A549 (cell line): ENCODE measurements around the gene CCDC60. TPM values are rescaled to one million over a fixed set of nuclear protein-coding genes. Genes with fewer than 3 reads are reported as not detected.

ENCODE experiments used
- ATAC-seq, 2 experiments: fragments of 200-7000 bp in 1 of 2; fragments of >200 bp in 1 of 2; cut with Nextera tagmentation in 1 of 2; cut with Tn5 transposase in 1 of 2; 3 replicates each; pipeline versions ENCODE4 v1.8.0 to v1.9.1; 2018 to 2020; ENCODE audit warnings: mild to moderate bottlenecking in 1 of 2, moderate library complexity in 1 of 2
- CTCF ChIA-PET: fragments of 300-600 bp; sonication (Branson Sonifier 250); formaldehyde crosslinking; extraction: SDS; loops from one replicate; lab custom pipeline; 2021; ENCODE audit warnings: antibody characterized with exemption, inconsistent platforms; lab: Yijun Ruan, JAX
- POLR2A ChIA-PET: fragments of 350-600 bp; formaldehyde crosslinking; extraction: SDS; loops from one replicate; lab custom pipeline; 2021; ENCODE audit warnings: antibody characterized with exemption, inconsistent platforms; lab: Yijun Ruan, JAX
- DNase-seq, 2 experiments: peaks; one replicate each; pipeline versions ENCODE4 v3.0.0 to v3.0.0-alpha.2; 2011 to 2016; ENCODE audit warnings: low read depth in 1 of 2, low spot score in 1 of 2
- FAIRE-seq: peaks from 2 replicates; lab custom pipeline; 2011; peaks lifted over from hg19 to GRCh38; lab: Jason Lieb, UNC
- H3K27ac ChIP-seq, 2 experiments: fragments of >200 bp; sonication (Bioruptor Twin); formaldehyde crosslinking; 3 replicates each; pipeline ENCODE4 v1.5.1; 2016 to 2017
- H3K4me1 ChIP-seq: fragments of >200 bp; sonication (Bioruptor Twin); formaldehyde crosslinking; 3 replicates; pipeline ENCODE4 v1.6.1; 2016
- H3K4me2 ChIP-seq: fragments of >200 bp; sonication (Bioruptor Twin); formaldehyde crosslinking; 3 replicates; pipeline ENCODE4 v1.6.1; 2016
- H3K4me3 ChIP-seq: fragments of >200 bp; sonication (Bioruptor Twin); formaldehyde crosslinking; 3 replicates; pipeline ENCODE4 v1.5.1; 2016
- H3K9me3 ChIP-seq: fragments of >200 bp; sonication (Bioruptor Twin); formaldehyde crosslinking; 3 replicates; pipeline ENCODE4 v1.6.1; 2016
- ATOH8 ChIP-seq: fragments of 250-450 bp; sonication (Bioruptor Pico); IDR thresholded peaks from 2 replicates; pipeline ENCODE4 v1.5.0; 2020; ENCODE audit warnings: low read depth, mild to moderate bottlenecking, moderate library complexity
- BHLHE40 ChIP-seq: IDR thresholded peaks from 2 replicates; pipeline ENCODE4 v1.6.1; 2012; ENCODE audit warnings: low read depth, low read length, inconsistent platforms
- CEBPB ChIP-seq, 2 experiments: fragments of >200 bp in 1 of 2; sonication (Bioruptor Twin) in 1 of 2; formaldehyde crosslinking in 1 of 2; IDR thresholded peaks; 2 replicates each; pipeline ENCODE4 v1.6.1; 2012 to 2016
- CHD2 ChIP-seq: fragments of 150-350 bp; IDR thresholded peaks from 2 replicates; pipeline ENCODE4 v1.6.1; 2014; ENCODE audit warnings: low read length; ENCODE audit not compliant: partially characterized antibody
- CTCF ChIP-seq: fragments of >200 bp; sonication (Bioruptor Twin); formaldehyde crosslinking; IDR thresholded peaks from 3 replicates; pipeline ENCODE4 v1.5.1; 2016
- E2F6 ChIP-seq: IDR thresholded peaks from 2 replicates; pipeline ENCODE4 v1.6.1; 2012; ENCODE audit warnings: low read depth, borderline replicate concordance
- ELK1 ChIP-seq: fragments of 150-350 bp; IDR thresholded peaks from 2 replicates; pipeline ENCODE4 v1.6.1; 2014; ENCODE audit warnings: low read depth, mild to moderate bottlenecking, low read length
- ESRRA ChIP-seq: fragments of 150-350 bp; IDR thresholded peaks from 2 replicates; pipeline ENCODE4 v1.6.1; 2014; ENCODE audit warnings: mild to moderate bottlenecking, low read length, borderline replicate concordance
- FOXS1 ChIP-seq: fragments of 250-450 bp; sonication (Bioruptor Pico); IDR thresholded peaks from 2 replicates; pipeline ENCODE4 v1.5.0; 2020; ENCODE audit warnings: mild to moderate bottlenecking, moderate library complexity
- HES2 ChIP-seq: fragments of >200 bp; sonication (Bioruptor Twin); formaldehyde crosslinking; IDR thresholded peaks from 2 replicates; pipeline ENCODE4 v1.6.1; 2016
- HEYL ChIP-seq: fragments of 250-450 bp; sonication (Bioruptor Pico); IDR thresholded peaks from 2 replicates; pipeline ENCODE4 v1.8.0; 2021; ENCODE audit warnings: mild to moderate bottlenecking, moderate library complexity
- HOXB5 ChIP-seq: fragments of 250-450 bp; sonication (Bioruptor Pico); IDR thresholded peaks from 2 replicates; pipeline ENCODE4 v1.5.0; 2020; ENCODE audit warnings: mild to moderate bottlenecking, moderate library complexity
- JUNB ChIP-seq: fragments of >200 bp; sonication (Bioruptor Twin); formaldehyde crosslinking; IDR thresholded peaks from 2 replicates; pipeline ENCODE4 v1.6.1; 2016
- KDM5A ChIP-seq: fragments of 200-600 bp; sonication (generic); IDR thresholded peaks from 2 replicates; pipeline ENCODE4 v1.6.1; 2016; ENCODE audit warnings: antibody characterized with exemption, mild to moderate bottlenecking
- MAFK ChIP-seq: fragments of 450-650 bp; IDR thresholded peaks from 2 replicates; pipeline ENCODE4 v1.6.1; 2014; ENCODE audit not compliant: partially characterized antibody
- MAZ ChIP-seq: fragments of 150-350 bp; IDR thresholded peaks from 2 replicates; pipeline ENCODE4 v1.6.1; 2014; ENCODE audit warnings: antibody characterized with exemption, low read depth, low read length, borderline replicate concordance
- NPAS2 ChIP-seq: fragments of 250-450 bp; sonication (Bioruptor Pico); IDR thresholded peaks from 2 replicates; pipeline ENCODE4 v1.8.0; 2022; ENCODE audit warnings: mild to moderate bottlenecking, moderate library complexity, borderline replicate concordance
- PBX3 ChIP-seq: IDR thresholded peaks from 2 replicates; pipeline ENCODE4 v1.6.1; 2012
- PHF8 ChIP-seq: fragments of 200-600 bp; sonication (generic); IDR thresholded peaks from 2 replicates; pipeline ENCODE4 v1.6.1; 2016; ENCODE audit warnings: low read depth, mild to moderate bottlenecking, antibody characterized with exemption, moderate library complexity, borderline replicate concordance
- RAD21 ChIP-seq, 2 experiments: fragments of >200 bp in 1 of 2; sonication (Bioruptor Twin) in 1 of 2; formaldehyde crosslinking in 1 of 2; IDR thresholded peaks in 1 of 2; conservative IDR thresholded peaks in 1 of 2; 2 replicates in 1 of 2; 3 replicates in 1 of 2; pipeline ENCODE4 v1.6.1; 2012 to 2018; ENCODE audit warnings: inconsistent platforms in 1 of 2
- RARB ChIP-seq: fragments of 250-450 bp; sonication (Bioruptor Pico); IDR thresholded peaks from 2 replicates; pipeline ENCODE4 v1.8.0; 2021; ENCODE audit warnings: mild to moderate bottlenecking, moderate library complexity
- RCOR1 ChIP-seq: fragments of 150-350 bp; IDR thresholded peaks from 2 replicates; pipeline ENCODE4 v1.6.1; 2014; ENCODE audit warnings: antibody characterized with exemption, low read length, low read depth
- RFX5 ChIP-seq: fragments of 450-650 bp; IDR thresholded peaks from 2 replicates; pipeline ENCODE4 v1.7.1; 2014; ENCODE audit warnings: antibody characterized with exemption, mild to moderate bottlenecking, moderate library complexity
- SMC3 ChIP-seq: fragments of >200 bp; sonication (Bioruptor Twin); formaldehyde crosslinking; IDR thresholded peaks from 3 replicates; pipeline ENCODE4 v1.6.1; 2018; ENCODE audit warnings: inconsistent platforms
- SREBF2 ChIP-seq: fragments of 450-650 bp; IDR thresholded peaks from 2 replicates; pipeline ENCODE4 v1.6.1; 2014; ENCODE audit warnings: mild to moderate bottlenecking, moderate library complexity
- TFCP2L1 ChIP-seq: fragments of 250-450 bp; sonication (Bioruptor Pico); IDR thresholded peaks from 2 replicates; pipeline ENCODE4 v1.5.0; 2021; ENCODE audit warnings: mild to moderate bottlenecking
- ZNF302 ChIP-seq: fragments of 250-450 bp; sonication (Bioruptor Pico); IDR thresholded peaks from 2 replicates; pipeline ENCODE4 v1.9.0; 2021; ENCODE audit warnings: inconsistent platforms, mild to moderate bottlenecking, moderate library complexity
- ZSCAN20 ChIP-seq: fragments of 250-450 bp; sonication (Bioruptor Pico); IDR thresholded peaks from 2 replicates; pipeline ENCODE4 v1.8.0; 2022; ENCODE audit warnings: mild to moderate bottlenecking, moderate library complexity
- WGBS: methylation state at CpG from one replicate; pipeline ENCODE4 v1.1.6; 2017; ENCODE audit errors: missing lambda C conversion rate; 5-methylcytosine and 5-hydroxymethylcytosine counted together
- polyA plus RNA-seq, 4 experiments: library from polyadenylated mRNA; depleted of rRNA in 3 of 4; stranded (reverse); fragments of >200 nt; fragmentation: RNase III in 1 of 4; extraction: RNeasy Plus Mini Kit Qiagen cat#74134 plus additional on column Dnase treatment in 1 of 4; gene quantifications; 2 replicates in 3 of 4; 3 replicates in 1 of 4; pipeline ENCODE4 v1.2.3, GENCODE V29; 2011 to 2017
- TF ChIP-seq, protein P1 (sequence below): IDR thresholded peaks from 2 replicates; pipeline ENCODE4 v1.6.1; 2012

Gene CCDC60
- polyA plus RNA-seq, 2 of the 4 experiments (the other 2 are of a cell fraction): 0.09 TPM; not detected in 1

- no peak overlapping the region for H3K27ac ChIP-seq
- WGBS: 12% methylated on average over 3 of the region's 3 CpGs
- DNase-seq (no peak), FAIRE-seq (no peak)
- no peaks in the 10 kb centered on the region for H3K9me3 ChIP-seq
- CTCF ChIA-PET: no interaction called here
- POLR2A ChIA-PET: no interaction called here
- TF ChIP-seq HES2 (no peak), PHF8 (no peak)
- TF ChIP-seq, all 56 proteins: peak for 0
- H3K4me3 ChIP-seq: no peak overlapping the region
- no peaks in the 10 kb centered on the region for H3K4me1 ChIP-seq
- H3K4me2 ChIP-seq: no peak overlapping the region
- ATAC-seq: no peak
Measured at GRCh38 chr12:119365451-119365850, 30.9 kb downstream of the CCDC60 start.

DNA sequence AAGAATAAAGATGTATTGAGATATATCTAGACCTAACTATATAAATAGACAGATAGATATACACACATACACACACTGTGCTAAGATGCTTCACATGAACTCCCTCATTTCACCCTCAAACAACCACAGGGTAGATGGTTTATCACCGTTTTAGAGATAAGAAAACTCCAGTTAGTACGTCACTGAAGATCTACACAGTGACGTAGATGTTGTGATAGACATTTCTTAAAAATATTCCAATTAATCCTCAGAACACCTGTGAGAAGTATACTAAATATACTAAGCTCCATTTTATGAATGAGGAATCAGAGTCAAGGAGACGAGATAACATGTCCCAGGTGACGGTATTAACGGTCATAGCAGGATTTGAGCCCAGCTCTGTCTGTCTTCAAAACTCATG is 31.5 kb downstream of the CCDC60 start:
- POLR2A ChIA-PET: no interaction called here
- 19% methylated on average over 6 of the region's 6 CpGs for whole genome bisulfite sequencing
- no peak overlapping the region for H3K4me3 ChIP-seq
- DNase-seq (no peak), FAIRE-seq (peak; percentile 23), ATAC-seq (no peak)
- TF ChIP-seq TFCP2L1 (CRISPR knock-in tag): no peak
- TF ChIP-seq RCOR1: no peak
- TF ChIP-seq MAZ: no peak
- TF ChIP-seq ATOH8 (CRISPR knock-in tag): no peak
- no peak for TF ChIP-seq E2F6
- TF ChIP-seq CHD2: no peak
- no peak for TF ChIP-seq NPAS2
- no peak for TF ChIP-seq RARB
- TF ChIP-seq ZSCAN20 (CRISPR knock-in tag): no peak
- TF ChIP-seq ELK1: no peak
- TF ChIP-seq SREBF2: no peak
- TF ChIP-seq FOXS1 (CRISPR knock-in tag): no peak
- no peak for TF ChIP-seq KDM5A
- no peak for TF ChIP-seq SMC3
- TF ChIP-seq BHLHE40: no peak
- TF ChIP-seq CTCF: no peak
- TF ChIP-seq PBX3: no peak
- no peaks in the 10 kb centered on the region for H3K9me3 ChIP-seq
- no peak overlapping the region for H3K27ac ChIP-seq
- no peaks in the 10 kb centered on the region for H3K4me1 ChIP-seq
- CTCF ChIA-PET: no interaction called here
- H3K4me2 ChIP-seq: no peak overlapping the region

DNA sequence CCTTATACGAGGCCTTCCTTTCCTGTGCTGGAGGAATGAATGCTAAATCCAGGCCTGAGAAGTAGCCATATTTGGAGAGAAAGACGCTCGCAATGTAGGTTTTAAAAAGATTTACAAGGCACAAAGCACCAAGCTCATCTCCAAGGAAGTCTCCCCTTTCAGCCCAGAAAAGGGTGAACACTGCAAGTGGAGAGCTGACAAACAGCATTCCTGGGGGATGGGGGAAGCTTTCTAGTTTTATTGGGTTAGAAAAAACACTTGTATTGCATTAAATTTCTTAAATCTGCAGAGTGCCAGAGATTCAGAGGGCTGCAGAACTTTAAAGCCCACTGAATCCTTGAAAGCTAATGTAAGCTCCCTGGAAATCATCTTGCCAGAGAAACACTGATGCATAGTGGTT is 34.6 kb downstream of the CCDC60 start:
- ATAC-seq (no peak), FAIRE-seq (no peak), DNase-seq (no peak)
- 40% methylated on average over 3 of the region's 3 CpGs for WGBS
- no peak for TF ChIP-seq HOXB5
- no peak for TF ChIP-seq ZNF302 (CRISPR knock-in tag)
- no peak for TF ChIP-seq HEYL (CRISPR knock-in tag)
- TF ChIP-seq CEBPB (IDR thresholded peaks at IDR 0.05): no peak
- no peak for TF ChIP-seq FOXS1 (CRISPR knock-in tag)
- no peak for TF ChIP-seq MAFK
- no peak for TF ChIP-seq ZSCAN20 (CRISPR knock-in tag)
- no peak for TF ChIP-seq ESRRA
- TF ChIP-seq, protein P1, sequence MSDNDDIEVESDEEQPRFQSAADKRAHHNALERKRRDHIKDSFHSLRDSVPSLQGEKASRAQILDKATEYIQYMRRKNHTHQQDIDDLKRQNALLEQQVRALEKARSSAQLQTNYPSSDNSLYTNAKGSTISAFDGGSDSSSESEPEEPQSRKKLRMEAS: no peak
- no peak for TF ChIP-seq JUNB
- TF ChIP-seq RFX5: no peak
- TF ChIP-seq RAD21 (conservative IDR thresholded peaks at IDR 0.05 in 1 of 2, IDR thresholded peaks at IDR 0.05 in 1 of 2): no peak
- no peak for TF ChIP-seq KDM5A
- Histone ChIP-seq H3K27ac (no peak overlapping the region), H3K4me3 (no peak overlapping the region), H3K4me2 (no peak overlapping the region), H3K4me1 (no peaks in the 10 kb centered on the region), H3K9me3 (no peaks in the 10 kb centered on the region)
- POLR2A ChIA-PET: no interaction called here
- CTCF ChIA-PET: no interaction called here
